ENCODE measurements around the gene KPNA2.
"Not testable (repeated sequence)": the region's sequence is repeated elsewhere in the genome, so short reads cannot be mapped to it uniquely, and the experiment has no call there.

Gene KPNA2

DNA sequence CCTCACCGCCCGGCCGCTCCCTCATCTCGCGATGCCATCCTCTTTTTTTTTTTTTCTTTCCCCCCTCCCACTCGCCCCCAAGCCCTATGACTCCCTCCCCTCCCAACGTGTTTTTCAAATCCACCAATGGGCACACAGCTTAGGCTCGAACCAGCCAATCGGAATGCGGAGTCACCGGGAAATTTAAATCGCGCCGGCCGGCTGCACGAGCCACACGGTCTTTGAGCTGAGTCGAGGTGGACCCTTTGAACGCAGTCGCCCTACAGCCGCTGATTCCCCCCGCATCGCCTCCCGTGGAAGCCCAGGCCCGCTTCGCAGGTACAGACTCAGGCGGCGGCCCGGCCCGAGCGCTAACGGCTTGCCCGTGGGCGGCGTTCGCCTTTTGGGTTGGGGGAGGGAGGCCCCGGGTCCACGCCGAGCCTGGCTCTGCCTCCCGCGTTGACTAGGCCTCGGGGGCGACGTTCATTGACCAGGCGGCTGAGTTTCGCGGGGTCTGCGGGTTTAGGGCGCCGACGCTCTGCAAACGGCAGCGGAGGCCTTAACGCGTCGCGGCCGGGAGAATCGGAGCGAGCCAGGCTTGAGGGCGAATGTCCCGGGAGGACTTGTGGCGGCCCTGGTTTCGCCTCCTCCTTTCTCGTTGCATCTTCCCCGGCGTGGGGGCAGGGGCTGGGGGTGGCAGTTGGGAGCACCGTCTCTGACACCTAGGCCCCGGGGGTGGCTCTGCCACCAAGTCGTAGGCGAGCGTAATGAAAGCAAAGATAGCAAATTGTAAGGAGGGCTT is at the start of gene KPNA2:
TSS of gene KPNA2 (plus strand) at position 213 of the 781 bp plus-strand sequence. CDS start 1,398 bp downstream, outside the sequence.
- peak; percentile 72 for DNase-seq (ENCODE audit: low read depth, low spot score)

DNA sequence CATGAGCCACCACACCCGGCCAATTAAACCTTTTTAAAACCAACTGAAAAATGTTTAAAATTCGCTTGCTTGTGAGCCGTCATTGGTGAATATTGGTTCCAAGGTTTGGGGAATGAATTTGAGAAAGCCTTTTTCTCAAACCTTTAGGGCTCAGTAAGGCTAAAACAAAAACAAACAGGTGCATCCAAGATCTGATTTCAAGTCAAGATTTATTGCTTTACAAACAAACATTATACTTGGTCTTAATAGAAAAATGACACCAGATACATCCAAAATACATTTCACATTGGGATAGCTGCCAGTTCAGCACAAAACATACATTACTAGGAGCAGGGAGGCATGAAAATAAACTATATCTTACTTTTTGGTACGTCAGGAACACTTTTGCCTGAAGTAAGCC is 44.6 kb upstream of the KPNA2 start:
- no peak for DNase-seq (ENCODE audit: low read depth, low spot score)

DNA sequence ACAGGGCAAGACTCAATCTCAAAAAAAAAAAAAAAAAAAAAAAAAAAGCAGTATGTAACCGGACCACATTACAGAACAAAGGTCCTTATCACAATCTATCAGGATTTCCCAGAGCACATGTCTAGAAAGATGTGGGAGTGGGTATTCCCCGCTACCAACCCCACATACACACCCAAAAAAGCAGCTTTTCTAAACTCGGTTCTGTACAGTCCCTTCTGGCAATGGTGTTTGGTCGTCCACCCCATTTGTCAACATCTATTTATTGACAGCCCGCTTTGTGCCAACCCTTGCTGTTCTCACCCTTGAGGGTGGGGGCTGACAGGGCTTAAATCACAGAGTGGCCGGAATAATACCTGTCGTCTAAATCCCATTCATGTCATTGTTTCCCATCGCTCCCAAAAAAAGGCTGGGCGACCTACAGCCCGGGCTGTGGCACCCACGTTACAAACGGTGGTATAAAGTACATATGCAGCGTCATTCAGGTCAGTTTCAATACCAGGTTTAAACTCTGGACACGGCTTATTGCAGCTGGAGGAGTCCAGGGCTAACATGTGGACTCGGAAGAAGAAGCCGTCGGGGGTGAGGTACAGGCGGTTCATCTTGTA is 42.9 kb upstream of the KPNA2 start:
- no peak for DNase-seq (ENCODE audit: low read depth, low spot score)

DNA sequence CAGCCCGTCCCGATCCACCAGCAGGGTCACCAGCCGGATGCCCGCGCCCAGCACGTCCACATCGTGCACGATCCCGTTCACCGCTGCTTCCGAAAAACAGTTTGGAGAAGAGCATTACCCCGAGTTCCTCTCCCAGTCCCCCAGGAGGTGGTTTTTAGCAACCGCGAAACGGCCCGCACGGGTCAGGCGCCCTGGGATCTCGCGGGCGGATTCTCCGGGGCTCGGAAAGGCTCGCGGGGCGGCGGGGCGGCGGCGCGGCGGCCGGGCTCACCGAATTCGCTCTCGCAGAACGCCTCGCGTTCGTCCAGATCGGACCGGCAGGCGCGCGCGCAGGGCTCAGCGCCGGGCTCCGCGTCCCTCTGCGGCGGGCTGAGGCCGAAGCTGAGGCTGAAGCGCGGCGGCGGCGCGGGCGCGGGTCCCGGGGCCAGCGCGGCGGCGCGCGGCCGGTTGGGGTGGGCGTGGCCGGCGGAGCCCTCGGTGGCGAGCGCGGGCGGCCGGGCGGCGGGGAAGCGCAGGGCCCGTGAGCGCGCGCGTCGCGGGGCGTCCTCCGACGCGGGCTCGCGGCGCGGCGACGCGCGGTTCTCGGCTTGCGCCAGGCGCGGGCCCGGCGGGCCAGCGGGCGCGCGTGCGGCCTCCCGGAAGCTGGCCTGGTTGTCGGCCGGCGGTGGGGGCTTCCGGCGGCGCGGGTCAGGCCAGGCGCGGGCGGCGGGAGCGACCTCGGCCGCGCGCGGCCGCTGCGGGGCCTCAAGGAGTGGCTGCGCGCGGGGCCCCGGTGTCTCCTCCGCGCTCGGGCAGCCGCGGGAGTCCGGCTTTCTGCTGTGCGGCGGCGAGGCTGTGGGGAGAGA is 42.2 kb upstream of the KPNA2 start:
- peak; percentile 21 for DNase-seq (ENCODE audit: low read depth, low spot score)

DNA sequence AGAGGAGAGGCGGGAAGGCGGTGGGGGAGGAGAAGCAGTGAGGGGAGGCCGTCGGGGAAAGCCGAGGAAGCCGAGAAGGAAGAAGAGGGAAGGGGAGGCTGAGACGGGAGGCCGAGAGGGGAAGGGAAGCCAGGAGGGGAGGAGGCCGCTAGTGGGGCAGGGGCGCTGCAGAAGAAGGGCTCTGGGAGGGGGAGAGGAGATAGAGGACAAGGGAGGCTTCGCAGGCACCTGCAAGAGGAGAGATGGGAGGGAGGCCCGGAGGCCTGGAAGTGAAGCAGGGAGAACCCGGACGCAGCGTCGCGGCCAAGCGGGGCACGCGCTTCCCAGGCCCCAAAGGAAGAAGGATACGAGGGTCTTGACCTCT is 41.6 kb upstream of the KPNA2 start:
- no peak for DNase-seq (ENCODE audit: low read depth, low spot score)

DNA sequence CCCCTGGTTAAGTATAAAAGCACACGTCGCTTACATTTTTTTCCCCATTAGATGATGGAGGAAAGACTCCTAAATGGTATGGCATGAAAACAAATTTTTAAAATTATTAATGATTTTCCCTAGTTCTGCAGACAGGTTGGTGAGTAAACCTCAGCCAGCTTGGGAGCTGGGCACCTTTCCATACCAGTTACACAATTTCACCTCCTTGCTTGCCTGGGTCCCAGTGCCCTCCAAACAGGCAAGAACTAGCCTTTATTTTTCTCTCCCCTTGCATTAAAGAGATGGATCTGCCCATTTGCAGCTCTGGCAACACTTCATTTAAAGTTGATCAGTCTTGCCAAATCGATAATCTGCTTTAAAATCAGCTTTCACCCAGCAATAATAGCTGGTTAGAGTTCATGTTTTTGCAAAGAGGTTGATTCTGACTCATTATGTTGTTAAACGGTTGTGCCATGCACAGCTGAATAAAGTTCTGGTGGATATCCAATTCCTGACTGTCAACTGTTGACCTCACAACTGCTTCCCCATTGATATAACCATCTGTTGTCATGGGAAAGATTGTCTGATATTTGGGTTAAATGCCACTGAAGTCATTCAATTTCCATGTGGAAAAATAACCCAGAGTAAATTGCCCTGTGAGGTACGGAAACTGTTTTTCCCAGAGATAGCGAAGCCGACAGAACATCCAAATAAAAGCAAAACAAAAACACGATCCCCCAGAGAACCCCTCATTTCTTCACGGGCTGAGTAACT is 40.5 kb upstream of the KPNA2 start:
- DNase-seq (ENCODE audit: low read depth, low spot score), result no peak

DNA sequence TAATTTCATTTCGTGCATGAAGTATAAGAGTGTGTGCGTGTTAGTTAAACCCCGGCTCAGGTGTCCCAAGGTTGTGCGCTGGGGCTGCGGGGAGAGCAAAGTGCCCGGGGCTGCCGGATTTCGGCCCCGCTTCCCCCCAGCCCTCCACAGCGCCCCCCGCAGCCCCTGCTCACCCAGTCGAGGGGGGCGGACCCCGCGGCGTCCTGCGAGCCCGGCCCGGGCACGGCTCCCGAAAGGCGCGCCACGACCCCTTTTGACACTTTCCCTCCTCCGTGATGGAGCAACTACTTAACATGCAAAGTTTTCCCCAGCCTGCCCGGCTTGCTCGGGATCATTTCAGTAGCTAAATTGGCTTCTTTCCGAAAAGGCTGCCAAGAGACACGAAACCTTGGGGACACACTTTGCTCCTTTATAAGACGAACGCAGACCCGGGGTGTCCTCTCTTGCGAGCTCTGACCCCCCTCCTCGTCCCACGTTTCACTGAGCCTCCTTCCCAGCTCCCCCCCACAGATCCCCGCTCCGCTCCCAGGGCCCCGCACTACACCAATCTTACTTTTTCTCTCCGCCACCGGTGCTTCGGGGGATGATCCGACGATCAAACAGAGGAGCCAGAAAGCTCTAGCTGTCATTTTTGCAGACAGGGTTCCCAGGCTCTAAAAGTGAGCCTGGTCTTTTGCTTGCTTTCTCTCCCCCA is 39.8 kb upstream of the KPNA2 start:
- no peak for DNase-seq (ENCODE audit: low read depth, low spot score)

DNA sequence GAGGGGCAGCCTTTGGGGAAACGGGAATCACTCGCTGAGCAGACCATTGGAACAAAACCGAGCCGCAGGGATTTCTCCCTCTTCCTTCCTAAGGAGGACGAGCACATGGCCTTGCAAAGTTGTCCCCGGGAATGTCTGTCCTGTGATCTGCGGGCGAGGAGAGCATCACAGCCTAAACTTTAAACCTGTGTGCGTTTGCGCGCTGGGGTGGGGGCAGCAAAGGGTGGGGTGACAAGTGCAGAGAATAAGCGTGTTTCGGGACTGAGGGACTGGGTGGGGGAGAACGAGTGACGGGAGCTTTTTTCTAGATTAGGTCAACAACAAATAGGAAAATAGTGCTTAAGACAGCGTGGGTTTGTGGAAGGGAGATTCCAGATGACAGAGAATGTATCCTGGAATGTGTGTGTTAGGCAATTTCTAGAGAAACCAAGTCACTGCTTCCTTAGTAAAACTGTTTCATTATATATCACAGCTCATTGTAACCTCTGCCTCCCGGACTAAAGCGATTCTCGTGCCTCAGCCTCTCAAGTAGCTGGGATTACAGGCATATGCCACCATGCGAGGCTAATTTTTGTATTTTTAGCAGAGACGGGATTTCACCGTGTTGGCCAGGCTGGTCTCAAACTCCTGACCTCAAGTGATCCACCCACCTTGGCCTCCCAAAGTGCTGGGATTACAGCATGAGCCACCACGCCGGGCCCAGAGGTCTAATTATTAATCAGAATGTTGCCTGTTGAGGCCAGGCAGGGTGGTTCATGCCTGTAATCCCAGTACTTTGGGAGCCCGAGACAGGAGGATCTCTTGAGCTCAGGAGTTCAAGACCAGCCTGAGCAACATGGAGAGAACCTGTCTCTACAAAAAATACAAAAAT is 39.0 kb upstream of the KPNA2 start, which contains the start of gene C17orf58:
TSS of gene C17orf58 (minus strand) at position 169 of the 871 bp plus-strand sequence. CDS start 271 bp downstream, outside the sequence.
- DNase-seq (ENCODE audit: low read depth, low spot score), result not testable (repeated sequence)

DNA sequence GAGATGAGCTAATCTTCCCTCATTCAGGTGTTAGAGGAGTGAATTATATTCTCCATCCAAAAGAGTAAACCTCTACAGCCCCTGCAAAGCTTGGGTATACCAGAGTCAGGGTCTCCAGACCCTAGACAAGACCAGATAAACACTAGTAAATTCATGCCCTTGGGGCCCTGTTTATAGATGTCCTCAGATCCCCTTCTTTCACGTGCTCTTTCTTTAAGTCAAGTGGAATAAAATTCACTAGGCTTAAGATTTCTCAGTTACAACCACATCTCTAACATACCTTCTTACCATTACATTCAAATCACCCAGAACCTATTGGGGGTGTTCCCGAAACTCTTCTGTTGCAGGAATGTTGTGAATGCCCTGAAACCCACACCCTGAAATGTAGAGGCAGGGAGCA is 37.1 kb upstream of the KPNA2 start:
- DNase-seq (ENCODE audit: low read depth, low spot score), result no peak

DNA sequence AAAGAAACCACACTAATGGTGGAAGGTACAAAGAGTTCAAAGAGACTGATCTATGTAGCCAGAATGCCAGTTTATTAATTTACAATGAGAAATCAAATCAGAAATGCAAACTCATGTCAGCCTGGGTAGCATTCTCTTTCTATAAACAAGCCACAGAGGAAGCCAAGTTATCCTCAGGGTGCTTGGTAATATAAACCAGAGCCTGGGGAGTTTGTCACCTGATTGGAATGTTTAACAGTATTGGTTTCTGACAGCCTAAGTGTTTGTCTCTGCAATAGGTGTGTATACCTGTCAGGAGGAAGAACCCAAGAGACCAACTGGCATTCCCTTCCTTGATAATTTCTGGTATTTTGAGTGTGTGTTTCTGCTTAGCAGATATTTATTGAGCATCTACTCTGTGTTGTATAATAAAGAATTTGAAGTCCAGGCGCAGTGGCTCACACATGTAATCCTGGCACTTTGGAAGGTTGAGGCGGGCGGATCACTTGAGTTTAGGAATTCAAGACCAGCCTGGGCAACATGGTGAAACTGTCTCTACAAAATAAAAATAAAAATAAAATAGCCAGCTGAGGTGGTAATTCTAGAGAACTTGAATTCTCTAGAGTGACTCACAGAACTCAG is 36.1 kb upstream of the KPNA2 start:
- DNase-seq (ENCODE audit: low read depth, low spot score), result no peak

DNA sequence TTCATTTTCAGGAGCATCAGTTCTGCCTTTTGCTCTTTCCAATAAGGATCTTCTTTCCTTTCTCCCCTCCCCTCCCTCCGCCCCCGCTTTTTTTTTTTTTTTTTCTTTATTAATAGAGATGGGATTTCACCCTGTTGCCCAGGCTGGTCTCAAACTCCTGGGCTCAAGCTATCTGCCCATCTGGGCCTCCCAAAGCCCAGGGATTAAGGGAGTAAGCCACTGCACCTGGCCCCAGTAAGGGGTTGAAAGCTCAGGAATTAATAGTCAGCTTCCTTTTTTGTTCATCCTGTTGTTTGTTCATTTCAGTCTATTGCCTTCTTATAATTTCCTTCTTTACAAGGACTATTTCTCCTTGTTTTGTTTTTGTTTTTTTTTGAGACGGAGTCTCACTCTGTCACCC is 31.3 kb upstream of the KPNA2 start:
- no peak for DNase-seq (ENCODE audit: low read depth, low spot score)

DNA sequence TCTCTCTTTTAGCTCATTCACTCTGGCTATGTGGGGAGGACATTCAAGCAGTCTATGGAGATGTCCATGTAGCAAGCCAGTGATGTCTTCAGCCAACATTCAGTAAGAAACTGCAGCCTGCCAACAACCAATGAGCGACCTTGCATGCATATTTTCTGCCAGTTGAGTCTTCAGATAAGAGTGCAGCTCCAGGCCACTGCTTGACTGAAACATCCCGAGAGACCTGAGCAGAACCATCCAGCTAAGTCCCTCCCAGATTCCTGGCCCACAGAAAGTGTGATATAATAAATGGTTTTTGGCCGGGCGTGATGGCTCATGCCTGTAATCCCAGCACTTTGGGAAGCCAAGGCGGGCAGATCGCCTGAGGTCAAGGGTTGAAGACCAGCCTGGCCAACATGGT is 28.7 kb upstream of the KPNA2 start:
- DNase-seq (ENCODE audit: low read depth, low spot score), result no peak

DNA sequence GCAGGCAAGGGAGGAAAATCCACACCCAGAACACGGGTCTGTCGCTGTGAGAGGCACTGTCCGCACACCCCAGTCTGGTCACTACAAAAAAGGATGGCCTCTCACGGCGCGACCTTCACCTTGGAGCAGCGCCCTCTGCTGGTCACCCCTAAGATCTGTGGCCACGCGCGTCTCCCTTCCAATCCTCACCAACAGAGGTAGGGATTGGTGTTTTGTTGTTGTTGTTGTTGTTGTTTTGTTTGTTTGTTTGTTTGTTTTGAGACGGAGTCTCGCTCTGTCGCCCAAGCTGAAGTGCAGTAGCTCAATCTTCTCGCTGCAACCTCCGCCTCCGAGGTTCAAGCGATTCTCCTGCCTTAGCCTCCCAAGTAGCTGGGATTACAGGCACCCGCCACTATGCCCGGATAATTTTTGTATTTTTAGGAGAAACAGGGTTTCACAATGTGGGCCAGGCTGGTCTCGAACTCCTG is 24.3 kb upstream of the KPNA2 start:
- no peak for DNase-seq (ENCODE audit: low read depth, low spot score)

DNA sequence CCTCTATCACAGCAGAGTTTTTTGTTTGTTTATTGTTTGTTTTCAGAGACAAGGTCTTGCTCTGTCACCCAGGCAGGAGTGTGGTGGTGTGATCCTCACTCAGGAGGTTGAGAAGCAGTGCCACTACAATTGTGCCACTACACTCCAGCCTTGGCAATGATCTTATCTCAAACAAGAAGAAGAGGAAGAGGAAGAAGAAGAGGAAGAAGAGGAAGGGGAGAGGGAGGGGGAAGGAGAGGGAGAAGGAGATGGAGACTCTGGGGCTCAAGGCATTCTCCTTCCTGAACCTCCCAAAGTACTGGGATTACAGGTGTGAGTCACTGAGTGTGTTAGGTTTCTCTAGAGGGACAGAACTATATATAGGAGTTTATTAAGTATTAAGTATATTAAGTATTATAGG is 22.1 kb upstream of the KPNA2 start:
- no peak for DNase-seq (ENCODE audit: low read depth, low spot score)

DNA sequence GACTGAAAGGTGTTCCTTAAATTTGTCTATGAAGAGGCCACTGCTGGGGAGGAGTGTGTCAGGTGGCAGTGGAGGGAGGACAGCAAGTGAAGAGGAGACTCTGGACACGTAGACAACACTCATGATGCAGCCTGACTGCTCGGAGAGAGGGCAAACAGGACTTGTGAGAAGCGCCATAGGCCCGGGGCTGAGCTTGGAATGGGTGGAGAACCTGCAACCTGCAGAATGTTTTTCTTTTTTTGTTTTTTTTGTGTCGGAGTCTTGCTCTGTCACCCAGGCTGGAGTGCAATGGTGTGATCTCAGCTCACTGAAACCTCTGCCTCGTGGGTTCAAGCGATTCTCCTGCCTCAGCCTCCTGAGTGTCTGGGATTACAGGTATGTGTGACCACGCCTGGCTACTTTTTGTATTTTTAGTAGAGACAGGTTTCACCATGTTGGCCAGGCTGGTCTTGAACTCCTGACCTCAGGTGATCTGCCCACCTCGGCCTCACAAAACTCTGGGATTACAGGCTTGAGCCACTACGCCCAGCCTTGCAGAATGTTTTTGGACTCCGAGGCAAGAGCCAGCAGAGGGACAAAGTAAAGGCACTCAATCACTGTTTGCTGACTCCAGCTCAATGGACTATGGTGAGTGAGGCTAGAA is 20.3 kb upstream of the KPNA2 start:
- DNase-seq (ENCODE audit: low read depth, low spot score), result no peak

DNA sequence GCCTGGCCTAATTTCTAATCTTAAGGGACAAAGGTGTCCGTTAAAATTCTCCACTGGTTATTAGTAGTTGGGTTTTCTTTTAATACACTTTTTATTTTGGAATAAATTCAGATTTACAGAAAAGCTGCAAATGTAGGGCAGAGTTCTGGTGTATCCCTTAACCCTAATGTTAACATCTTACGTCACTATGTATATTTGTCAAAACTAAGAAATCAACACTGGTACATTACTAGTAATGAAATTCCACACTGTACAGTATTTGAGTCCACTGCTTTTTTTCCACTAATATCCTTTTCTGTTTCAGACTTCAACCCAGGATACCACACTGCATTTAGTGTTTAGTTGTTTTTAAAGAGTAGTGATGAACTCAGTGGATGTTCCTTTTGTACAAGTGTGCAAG is 18.7 kb upstream of the KPNA2 start:
- no peak for DNase-seq (ENCODE audit: low read depth, low spot score)

DNA sequence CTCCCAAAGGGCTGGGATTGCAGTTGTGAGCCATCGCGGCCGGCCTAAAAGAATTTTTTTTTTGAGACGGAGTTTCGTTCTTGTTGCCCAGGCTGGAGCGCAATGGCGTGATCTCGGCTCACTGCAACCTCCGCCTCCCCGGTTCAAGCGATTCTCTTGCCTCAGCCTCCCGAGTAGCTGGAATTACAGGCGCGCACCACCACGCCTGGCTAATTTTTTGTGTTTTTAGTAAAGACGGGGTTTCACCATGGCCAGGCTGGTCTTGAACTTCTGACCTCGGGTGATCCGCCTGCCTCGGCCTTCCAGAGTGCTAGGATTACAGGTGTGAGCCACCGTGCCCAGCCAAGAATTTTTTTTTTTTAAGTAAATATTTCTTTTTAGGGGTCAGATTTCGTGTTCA is 17.0 kb upstream of the KPNA2 start:
- not testable (repeated sequence) for DNase-seq (ENCODE audit: low read depth, low spot score)

DNA sequence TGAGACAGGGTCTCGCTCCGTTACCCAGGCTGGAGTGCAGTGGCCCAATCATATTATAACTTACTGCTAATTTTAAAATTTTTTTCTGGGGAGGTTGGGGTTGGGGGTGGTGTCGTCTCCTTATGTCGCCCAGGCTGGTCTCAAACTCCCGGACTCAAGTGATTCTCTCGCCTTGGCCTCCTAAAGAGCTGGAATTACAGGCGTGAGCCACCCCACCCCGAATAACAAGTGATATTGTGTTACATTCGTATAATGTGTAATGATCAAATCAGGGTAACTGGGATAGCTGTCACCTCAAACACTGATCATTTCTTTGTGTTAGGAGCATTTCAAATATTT is 16.2 kb upstream of the KPNA2 start:
- DNase-seq (ENCODE audit: low read depth, low spot score), result no peak

Measured in activated naive CD8-positive, alpha-beta T cell treated with anti-CD3 and anti-CD28 coated beads, Interleukin-2, amount 50 U/mL, for 16 hours (primary cell).